Activated naive CD4-positive, alpha-beta T cell (primary cell): ENCODE data around the gene IL31.

Source experiments
- DNase-seq, 4 experiments: peaks; one replicate each; lab custom pipeline; 2025; lab: John Stamatoyannopoulos, UW

Gene IL31

DNA sequence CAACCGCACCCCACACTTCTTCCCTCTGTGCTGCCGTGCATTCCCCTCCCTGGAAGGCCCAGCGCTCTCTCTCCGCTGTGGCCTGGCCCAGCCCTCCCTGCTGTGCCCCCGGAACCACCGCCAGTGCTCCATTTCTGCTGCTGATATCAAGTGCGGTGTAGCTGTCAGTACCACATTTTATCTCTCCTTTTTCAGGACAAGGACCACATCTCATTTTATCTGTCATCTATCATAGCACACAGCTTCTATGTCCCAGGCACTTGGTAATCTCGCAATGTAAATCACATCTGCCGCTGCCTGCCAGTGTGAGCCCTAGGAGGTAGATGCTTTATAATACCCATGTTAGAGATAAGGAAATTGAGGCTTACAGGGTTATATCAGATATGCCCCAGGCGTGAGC lies 18.3 kb downstream of the IL31 start:
- no peak for DNase-seq

GRCh38 chr12:122152754-122153153 lies 21.3 kb downstream of the IL31 start:
- DNase-seq: no peak

DNA sequence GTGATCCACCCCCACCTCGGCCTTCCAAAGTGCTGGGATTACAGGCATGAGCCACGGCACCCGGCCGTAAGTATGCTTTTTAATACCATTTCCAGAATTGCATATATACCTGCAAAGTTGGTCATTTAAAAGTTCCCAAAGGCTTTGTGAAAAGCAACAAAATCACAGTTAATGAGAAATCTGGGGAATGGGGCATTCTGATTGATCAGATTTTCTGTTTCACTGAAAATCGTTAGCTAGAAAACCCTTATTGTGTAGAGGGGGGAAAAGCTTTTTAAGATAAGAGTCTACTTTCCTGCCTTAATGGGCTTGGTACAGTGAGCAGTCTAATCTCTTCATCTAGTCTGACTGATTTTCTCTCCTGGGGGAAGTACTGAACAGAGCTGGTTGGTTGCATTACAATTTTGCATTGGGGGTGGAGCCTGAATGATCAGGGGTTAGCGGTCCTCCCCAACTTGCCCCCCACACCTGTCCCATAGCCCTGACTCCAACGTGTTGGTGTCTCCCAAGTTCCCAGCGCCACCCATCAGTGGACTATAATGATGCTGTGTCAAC lies 23.8 kb downstream of the IL31 start:
- no peak for DNase-seq

GRCh38 chr12:122148657-122149056 lies 25.4 kb downstream of the IL31 start:
- no peak for DNase-seq

GRCh38 chr12:122147514-122148290 lies 26.3 kb downstream of the IL31 start:
- no peak for DNase-seq

DNA sequence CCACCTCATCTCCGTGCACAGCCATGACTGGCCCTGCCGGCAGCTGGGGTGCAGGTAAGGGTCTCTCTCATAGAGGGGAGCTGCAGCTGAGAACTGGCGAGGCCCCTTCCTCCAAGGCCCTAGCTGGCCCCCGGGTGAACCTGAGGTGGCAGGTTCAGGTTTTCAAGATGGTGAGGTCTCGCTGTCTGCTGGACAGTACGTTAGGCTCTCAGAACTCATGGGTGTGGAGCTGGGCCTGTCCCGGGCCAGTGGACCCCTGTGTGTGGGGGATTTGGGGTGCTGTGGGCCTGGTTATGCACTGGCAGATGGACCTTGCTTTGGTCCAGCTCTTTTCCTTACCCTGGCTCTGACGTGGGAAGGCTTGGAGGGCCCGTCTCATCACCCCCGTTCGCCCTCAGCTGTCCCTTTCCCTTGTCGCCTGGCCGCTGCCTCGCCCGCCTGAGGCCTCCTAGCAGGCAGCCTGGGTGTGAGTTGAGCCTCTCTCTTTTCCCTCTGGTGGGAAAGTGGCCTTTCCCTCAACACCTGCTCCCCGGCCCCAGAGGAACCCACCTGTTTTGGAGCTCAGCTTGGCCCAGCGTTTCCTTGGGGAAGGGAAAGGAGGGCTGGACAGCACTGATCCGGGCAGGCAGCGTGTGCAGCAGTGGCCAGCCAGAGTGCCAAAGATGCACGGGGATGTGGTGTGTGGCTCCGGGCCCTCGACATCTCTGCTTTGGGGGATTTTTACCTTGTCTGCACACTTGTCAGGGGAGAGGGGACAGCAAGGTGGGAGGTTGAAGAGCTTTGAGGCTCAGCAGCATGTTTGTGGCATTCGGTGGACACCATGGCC lies 28.3 kb downstream of the IL31 start:
- DNase-seq: no peak

DNA sequence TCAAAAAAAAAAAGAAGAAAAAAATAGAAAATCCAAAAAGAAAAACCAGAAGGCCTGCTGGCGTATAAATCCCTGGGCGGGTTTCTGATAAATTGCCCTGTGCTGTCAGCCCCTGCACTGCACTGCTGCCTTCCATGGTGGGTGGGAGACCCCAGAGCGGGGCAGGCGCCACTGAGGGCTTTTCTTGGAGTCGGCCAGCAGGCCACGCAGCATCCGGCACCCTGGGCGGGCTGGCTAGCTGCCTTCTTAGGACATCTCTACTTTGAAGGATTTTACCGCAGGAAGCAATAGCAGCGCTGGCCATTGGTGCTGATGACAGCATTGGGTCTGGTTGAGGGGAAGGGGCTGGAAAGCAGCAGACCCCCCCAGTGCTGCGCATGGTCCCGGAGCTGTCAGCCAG lies 29.1 kb downstream of the IL31 start:
- DNase-seq: no peak

- no peak for DNase-seq
These were observed 31.2 kb downstream of the IL31 start for GRCh38 chr12:122142857-122143256.

DNA sequence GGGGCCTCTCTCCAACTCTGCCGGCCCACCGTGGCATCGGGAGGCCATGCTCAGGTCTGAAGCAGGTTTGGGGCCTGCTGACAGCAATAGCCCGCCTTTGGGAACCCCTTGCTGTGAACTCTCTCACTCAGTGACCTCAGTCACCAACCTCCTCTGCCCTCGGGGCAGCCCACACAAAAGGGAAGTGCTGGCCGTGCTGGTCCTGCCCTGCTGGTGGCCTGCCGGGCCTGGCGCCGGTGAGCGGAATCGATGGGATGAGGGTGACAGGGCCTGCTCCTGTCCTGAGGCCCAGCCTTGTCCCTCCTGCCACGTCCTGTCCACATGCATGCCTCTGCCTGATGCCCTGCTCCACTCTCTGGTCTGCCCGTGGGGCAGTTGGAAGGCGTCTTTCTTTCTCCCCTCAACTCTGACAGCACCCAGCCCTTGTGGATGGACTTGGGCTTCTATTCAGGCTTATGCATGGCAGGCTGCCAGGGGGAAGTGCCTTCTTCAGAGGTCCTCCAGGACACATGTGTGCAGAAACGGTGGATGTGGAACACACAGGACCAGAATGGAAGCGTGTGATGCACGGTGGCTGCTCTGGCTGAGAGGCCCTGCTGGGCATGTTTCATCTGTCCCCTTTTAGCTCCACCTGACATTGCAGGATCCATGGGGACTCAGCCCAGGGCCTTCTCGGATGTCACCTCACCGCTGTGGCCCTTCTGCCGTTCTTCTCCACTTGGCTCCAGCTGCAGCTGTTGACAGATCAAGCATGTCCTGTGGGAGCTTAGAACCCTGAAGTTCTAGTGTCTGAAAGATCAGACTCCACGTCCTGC lies 31.9 kb downstream of the IL31 start:
- DNase-seq: no peak

- DNase-seq: no peak
These were observed 33.4 kb downstream of the IL31 start for GRCh38 chr12:122140467-122141257.

GRCh38 chr12:122139941-122140340 lies 34.1 kb downstream of the IL31 start:
- no peak for DNase-seq

DNA sequence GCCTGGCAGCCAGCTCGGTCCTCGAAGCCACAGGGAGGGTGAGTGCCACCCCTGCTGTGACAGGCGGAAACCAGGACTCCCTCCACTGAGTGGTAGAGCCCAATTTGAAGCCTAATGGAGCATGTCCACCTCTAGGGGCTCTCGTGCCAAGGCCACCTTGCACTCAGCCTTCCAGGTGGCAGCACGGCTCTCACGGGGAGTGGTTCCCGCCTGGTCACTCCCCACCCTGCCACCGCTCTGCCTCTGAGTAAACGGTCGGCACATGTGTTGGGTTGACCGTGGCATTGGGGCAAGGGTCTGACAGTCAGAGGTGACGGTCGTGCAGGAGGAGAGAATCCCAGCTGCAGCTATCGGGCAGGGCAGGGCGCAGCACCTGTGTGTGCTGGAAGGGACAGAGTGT lies 34.8 kb downstream of the IL31 start:
- DNase-seq: no peak

DNA sequence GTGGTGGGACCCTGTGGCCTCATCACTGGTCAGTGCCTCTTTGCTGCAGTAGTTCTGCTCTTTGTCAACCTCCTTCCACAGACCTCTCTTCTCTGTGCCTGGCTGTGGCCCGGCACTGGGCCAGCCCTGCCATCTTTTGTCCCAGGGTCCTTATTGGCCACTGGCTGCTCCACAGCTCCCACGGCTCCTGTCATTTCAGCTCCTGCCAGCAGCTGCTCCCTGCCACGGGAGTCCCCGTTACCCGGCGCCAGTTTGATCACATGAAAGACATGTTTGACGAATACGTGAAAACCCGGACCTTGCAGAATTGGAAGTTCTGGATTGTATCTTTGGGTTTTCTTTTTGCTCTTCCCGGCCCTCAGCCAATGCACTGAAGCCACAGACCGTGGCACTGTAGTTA lies 35.4 kb downstream of the IL31 start:
- no peak for DNase-seq

DNA sequence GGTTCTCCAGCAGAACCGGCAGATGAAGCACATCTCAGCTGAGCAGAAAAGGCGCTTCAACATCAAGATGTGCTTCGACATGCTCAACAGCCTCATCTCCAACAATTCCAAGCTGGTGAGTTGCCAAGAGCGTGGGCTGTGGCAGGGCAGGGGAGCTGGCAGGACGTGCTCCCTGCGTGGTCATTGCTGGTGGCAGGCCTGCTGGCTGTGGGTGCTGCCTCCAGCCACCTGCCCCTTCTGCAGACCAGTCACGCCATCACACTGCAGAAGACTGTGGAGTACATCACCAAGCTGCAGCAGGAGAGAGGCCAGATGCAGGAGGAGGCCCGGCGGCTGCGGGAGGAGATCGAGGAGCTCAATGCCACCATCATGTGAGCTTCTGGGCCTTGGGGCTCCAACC lies 35.8 kb downstream of the IL31 start:
- DNase-seq: no peak

DNA sequence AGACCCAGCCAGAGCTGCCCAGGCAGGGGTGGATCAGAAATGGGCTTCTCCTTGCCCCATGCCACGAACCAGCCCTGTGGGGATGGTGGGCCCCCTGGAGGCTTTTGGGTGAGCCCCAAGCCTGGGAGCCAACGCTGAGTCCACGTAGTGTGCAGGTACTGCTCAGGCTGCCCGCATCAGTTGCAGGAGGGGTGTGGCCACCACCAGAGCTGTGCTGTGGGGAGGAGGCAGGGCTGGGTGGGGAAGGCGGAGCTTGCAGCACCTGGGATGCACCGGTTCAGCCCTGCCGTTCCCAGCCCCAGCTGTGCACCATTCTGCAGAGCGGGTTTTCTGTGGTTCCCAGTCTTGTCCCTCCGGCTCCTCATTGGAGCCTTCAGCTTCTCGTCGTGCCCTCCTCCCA lies 36.3 kb downstream of the IL31 start:
- DNase-seq: no peak

GRCh38 chr12:122137229-122137628 lies 36.8 kb downstream of the IL31 start:
- no peak for DNase-seq

GRCh38 chr12:122135437-122136031 lies 38.5 kb downstream of the IL31 start:
- DNase-seq: no peak

- no peak for DNase-seq
These were observed 40.6 kb downstream of the IL31 start for GRCh38 chr12:122133192-122133950.

- DNase-seq: no peak
These were observed 43.9 kb downstream of the IL31 start for GRCh38 chr12:122130150-122130549.

DNA sequence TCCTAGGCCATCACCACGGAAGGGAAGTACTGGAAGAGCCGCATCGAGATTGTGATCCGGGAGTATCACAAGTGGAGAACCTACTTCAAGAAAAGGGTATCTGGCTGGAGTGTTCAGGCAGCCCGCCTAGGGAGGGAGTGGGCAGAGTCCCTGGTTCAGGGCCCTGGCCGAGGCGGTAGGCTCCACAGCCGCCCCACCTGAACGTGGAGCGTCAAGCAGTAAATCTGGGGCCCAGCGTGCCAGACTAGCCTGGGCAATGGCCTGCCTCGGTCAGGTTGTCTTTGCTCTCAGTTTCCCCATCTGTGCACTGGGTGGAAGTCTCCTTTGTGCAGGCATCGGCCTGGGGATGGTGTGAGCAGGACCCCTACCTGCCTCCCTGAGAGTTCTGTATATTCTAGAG lies 44.9 kb downstream of the IL31 start:
- no peak for DNase-seq
